Globus pallidus (tissue), 1 donor: ENCODE results near the gene NPHP3.
"Not testable (repeated sequence)": the region's sequence is repeated elsewhere in the genome, so short reads cannot be mapped to it uniquely, and the experiment has no call there.

Experiments used
- DNase-seq: peaks from one replicate; pipeline ENCODE4 v3.0.0-alpha.2; 2015; ENCODE audit warnings: low spot score

Gene NPHP3

GRCh38 chr3:132722165-132723023 is at the start of gene NPHP3:
TSS of gene NPHP3 (minus strand) at chr3:132722409. CDS start at chr3:132722355, 54 bp downstream.
- DNase-seq = peak; percentile 99

- no peak for DNase-seq
Measured at GRCh38 chr3:132758740-132759139, 36.5 kb upstream of the NPHP3 start.

- no peak for DNase-seq
Measured at GRCh38 chr3:132756108-132756650, 34.0 kb upstream of the NPHP3 start.

- DNase-seq = no peak
Measured at GRCh38 chr3:132753946-132754345, 31.7 kb upstream of the NPHP3 start.

- no peak for DNase-seq
Measured at GRCh38 chr3:132749786-132750185, 27.6 kb upstream of the NPHP3 start.

GRCh38 chr3:132746720-132747119 is 24.5 kb upstream of the NPHP3 start:
- not testable (repeated sequence) for DNase-seq

GRCh38 chr3:132738314-132738713 is 16.1 kb upstream of the NPHP3 start:
- DNase-seq = no peak

GRCh38 chr3:132735589-132735988 is 13.4 kb upstream of the NPHP3 start:
- DNase-seq = no peak

GRCh38 chr3:132730891-132731580 is 8.8 kb upstream of the NPHP3 start:
- peak; percentile 57 for DNase-seq

GRCh38 chr3:132726341-132726823 is 4.2 kb upstream of the NPHP3 start:
- peak; percentile 53 for DNase-seq

GRCh38 chr3:132723024-132723950 is 1.1 kb upstream of the NPHP3 start:
- no peak for DNase-seq

- no peak for DNase-seq
Measured at GRCh38 chr3:132721479-132722164, 587 bp downstream of the NPHP3 start.

GRCh38 chr3:132720228-132720627 is 2.0 kb downstream of the NPHP3 start:
- DNase-seq = no peak

- no peak for DNase-seq
Measured at GRCh38 chr3:132716372-132716771, 5.8 kb downstream of the NPHP3 start.

GRCh38 chr3:132713977-132714727 is 8.1 kb downstream of the NPHP3 start:
- no peak for DNase-seq

GRCh38 chr3:132710311-132710710 is 11.9 kb downstream of the NPHP3 start:
- no peak for DNase-seq

GRCh38 chr3:132709761-132710160 is 12.4 kb downstream of the NPHP3 start:
- no peak for DNase-seq

- no peak for DNase-seq
Measured at GRCh38 chr3:132703733-132704132, 18.5 kb downstream of the NPHP3 start.

GRCh38 chr3:132695422-132695821 is 26.8 kb downstream of the NPHP3 start:
- no peak for DNase-seq

GRCh38 chr3:132694991-132695390 is 27.2 kb downstream of the NPHP3 start:
- DNase-seq = no peak
